NCI-H1930 (cell line): ENCODE measurements around the gene C8A.

Experiments used
- DNase-seq, 2 experiments: peaks; one replicate each; lab custom pipeline; 2025; lab: John Stamatoyannopoulos, UW

Gene C8A

DNA sequence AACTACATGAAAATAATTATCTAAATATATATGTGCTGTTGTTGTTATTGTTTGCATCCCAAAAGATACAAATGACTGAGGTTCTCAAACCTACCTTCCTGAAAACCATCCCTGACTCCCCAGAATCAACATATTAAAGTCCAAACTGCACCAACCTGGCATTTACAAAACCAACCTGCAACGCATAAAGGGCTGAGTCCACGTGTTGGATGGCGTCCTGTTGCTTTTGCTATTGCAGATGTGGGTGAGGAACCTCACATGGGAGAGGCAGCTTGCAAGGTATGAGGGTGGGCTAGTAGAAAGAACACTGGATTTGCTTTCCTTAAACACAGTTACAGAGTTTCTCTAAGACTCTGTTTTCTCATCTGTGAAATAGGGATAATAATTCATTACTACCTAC is 112.8 kb downstream of the C8A start:
- DNase-seq, result no peak
